GM19193 (cell line): Measurements from ENCODE around the gene NSD2.

Source experiments
- POLR2A ChIP-seq: IDR thresholded peaks from 4 replicates; pipeline ENCODE4 v1.6.1; 2011; ENCODE audit not compliant: insufficient read depth, insufficient read length; ENCODE audit errors: extremely low read depth

Gene NSD2

GRCh38 chr4:1871471-1872021 is 353 bp downstream of the NSD2 start:
- peak; percentile 10 for TF ChIP-seq POLR2A

GRCh38 chr4:1872870-1873269 is 1.7 kb downstream of the NSD2 start:
- peak; percentile 24 for TF ChIP-seq POLR2A

- TF ChIP-seq POLR2A, result no peak
Measured at GRCh38 chr4:1873291-1873690, 2.1 kb downstream of the NSD2 start.

DNA sequence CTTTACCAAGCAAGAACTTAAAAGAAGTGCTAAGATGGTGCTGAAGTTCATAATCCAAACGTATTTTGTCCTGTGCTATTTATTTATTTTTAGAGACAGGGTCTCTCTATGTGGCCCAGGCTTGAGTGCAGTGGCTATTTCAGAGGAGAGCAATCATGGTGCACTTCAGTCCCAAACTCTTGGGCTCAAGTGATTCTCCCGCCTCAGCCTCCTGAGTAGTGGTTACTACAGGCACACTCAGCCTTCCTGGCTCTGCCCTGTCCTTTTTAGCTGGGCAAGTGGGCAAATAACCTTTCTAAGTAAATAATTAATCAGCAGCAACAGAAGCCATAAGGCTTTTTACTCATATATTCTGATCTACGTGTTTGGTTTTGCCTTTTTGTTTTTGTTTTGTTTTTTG is 2.6 kb downstream of the NSD2 start:
- TF ChIP-seq POLR2A, result no peak

DNA sequence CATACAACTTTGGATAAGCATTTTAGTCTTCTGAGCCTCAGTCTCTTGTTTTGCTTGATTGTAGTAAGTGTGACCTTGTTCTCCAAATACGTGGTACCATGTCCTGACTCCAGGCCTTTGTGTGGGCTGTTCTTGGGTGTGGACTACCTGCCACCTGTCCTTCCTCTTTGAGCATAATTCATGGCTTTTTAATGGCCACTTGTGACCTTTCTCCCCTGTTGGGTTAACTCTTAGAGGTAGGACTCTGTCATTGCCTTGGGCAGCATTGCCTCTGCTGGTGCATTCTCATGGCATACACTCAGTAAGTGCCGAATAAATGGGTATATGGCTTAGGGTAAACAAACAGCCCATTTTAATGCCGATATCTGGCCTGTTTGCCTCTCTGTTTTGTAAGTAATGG is 3.0 kb downstream of the NSD2 start:
- no peak for TF ChIP-seq POLR2A

GRCh38 chr4:1879485-1879884 is 8.3 kb downstream of the NSD2 start:
- no peak for TF ChIP-seq POLR2A

- no peak for TF ChIP-seq POLR2A
Measured at GRCh38 chr4:1880332-1880731, 9.1 kb downstream of the NSD2 start.

DNA sequence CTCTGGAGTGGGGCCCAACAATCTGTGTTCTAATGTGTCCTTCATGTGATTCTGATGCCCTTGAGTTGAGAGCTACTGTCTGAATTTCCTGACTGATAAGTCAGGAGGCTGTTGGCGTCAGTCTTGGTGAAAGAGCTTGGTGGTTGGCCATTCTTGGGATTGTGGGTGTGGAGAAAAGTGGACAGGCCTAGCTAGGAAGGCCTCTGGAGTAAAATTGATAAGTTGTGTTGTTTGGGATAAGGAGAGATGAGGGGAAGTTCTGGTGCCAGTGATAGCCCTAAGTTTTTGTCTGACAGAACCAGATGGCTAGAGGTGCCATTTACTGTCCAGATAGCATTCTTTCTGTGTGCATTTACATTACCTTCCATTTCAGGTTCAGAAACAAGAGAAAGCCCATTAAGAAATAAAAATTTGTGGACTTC is 11.7 kb downstream of the NSD2 start:
- no peak for TF ChIP-seq POLR2A

- no peak for TF ChIP-seq POLR2A
Measured at GRCh38 chr4:1883583-1883982, 12.4 kb downstream of the NSD2 start.

- TF ChIP-seq POLR2A, result no peak
Measured at GRCh38 chr4:1885414-1885813, 14.2 kb downstream of the NSD2 start.

- no peak for TF ChIP-seq POLR2A
Measured at GRCh38 chr4:1887052-1887451, 15.9 kb downstream of the NSD2 start.

DNA sequence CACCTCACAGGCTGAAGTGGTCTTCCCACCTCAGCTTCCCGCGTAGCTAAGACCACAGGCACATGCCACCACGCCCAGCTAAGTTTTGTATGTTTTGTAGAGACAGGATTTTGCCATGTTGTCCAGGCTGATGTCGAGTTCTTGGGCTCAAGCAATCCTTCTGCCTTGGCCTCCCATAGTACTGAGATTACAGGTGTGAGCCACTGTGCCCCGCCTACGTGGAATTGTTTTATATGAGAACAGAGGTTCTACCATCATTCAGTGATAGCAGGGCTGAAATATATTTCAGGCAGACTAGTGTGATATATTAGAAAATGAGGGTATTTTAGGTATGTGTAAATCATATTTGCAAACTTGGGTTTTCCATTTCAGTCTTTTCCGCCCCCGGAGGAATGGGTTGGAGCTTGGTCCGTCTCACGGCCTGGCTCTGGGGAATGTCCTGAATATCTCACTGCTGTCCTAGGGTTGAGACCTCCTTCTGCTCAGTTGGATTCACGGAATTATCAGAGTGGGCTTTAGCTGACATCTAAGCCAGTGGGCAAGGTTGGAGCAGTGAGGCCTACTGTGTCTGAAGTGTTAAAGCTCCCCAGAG is 19.9 kb downstream of the NSD2 start:
- TF ChIP-seq POLR2A, result no peak

GRCh38 chr4:1895971-1896657 is 24.9 kb downstream of the NSD2 start:
- TF ChIP-seq POLR2A, result no peak

- TF ChIP-seq POLR2A, result no peak
Measured at GRCh38 chr4:1896658-1896991, 25.4 kb downstream of the NSD2 start.

GRCh38 chr4:1898007-1898406 is 26.8 kb downstream of the NSD2 start:
- TF ChIP-seq POLR2A, result no peak

DNA sequence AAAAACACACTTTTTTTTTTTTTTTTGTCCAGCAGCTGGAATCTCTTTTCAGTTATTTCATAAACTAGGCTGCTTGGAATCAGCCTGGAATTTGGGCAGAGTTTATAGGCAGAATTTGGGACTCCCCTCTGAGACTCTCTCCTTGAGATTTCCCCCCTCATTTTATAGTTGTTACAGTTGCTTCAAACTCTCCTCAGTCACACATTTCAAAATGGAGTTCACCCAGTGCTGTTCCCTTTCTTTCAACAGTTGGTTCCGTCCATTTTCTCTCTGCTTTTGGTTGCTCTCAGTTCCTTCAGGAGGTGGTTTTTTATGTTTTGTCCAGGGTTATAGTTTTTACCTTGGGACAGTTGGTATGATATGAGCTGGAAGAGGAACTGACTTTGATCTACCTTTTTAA is 27.5 kb downstream of the NSD2 start:
- TF ChIP-seq POLR2A, result no peak
